GM19397 (cell line): ENCODE data around the gene VPREB3.
"Not testable (repeated sequence)": the region's sequence is repeated elsewhere in the genome, so short reads cannot be mapped to it uniquely, and the experiment has no call there.

Source experiments
- ATAC-seq: cut with Tn5 transposase; IDR thresholded peaks from one replicate; pipeline ENCODE4 v1.9.1; 2021; ENCODE audit warnings: mild to moderate bottlenecking, moderate library complexity; ENCODE audit not compliant: unreplicated experiment

Gene VPREB3

DNA sequence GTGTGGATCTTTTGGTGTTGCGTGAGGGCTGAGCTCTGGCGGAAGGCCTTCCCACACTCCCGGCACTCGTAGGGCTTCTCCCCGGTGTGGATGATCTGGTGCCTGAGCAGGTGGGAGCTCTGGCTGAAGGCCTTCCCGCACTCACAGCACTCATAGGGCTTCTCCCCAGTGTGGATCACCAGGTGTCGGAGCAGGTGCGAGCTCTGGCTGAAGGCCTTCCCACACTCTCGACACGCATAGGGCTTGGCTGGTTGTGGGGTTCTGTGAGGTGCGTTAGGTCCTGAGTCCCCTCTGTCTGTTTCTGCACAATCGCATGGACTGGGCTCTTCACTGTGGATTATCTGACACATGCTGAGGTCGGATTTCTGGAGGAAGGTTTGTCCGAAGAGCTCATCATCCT, 9.7 kb downstream of the VPREB3 start:
- ATAC-seq: no peak

DNA sequence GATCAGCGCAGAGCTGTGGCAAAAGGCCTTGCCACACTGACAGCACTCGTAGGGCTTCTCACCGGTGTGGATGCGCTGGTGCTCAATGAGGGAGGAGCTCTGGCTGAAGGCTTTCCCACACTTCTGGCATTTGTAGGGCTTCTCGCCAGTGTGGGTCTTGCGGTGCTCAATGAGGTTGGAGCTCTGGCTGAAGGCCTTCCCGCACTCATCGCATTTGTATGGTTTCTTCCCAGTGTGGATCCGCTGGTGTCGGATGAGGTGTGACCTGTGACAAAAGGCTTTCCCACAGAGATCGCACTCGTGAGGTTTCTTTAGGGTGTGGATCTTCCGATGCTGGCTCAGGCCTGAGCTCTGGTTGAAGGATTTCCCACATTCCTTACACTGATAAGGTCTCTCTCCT, 10.2 kb downstream of the VPREB3 start:
- ATAC-seq: no peak

DNA sequence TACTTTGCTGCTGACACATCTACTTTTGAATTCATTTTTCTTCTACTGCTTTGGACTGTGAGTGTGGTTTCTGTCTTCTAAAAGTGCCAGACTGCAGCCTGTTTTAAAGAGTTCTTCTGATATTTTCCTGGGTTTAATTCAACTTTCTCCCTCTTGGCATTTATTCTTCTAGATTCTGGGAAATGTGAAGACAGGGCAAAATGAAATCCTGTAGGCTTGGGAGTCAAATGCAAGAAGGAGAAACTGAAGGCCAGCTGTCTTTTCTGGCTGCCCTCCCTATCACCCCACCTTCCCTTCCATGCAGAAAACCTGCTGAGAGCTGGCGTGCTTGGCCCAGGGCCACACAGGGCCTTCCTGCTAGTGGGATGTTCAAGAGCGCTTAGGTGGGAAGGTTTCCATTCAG, 10.9 kb downstream of the VPREB3 start:
- no peak for ATAC-seq

DNA sequence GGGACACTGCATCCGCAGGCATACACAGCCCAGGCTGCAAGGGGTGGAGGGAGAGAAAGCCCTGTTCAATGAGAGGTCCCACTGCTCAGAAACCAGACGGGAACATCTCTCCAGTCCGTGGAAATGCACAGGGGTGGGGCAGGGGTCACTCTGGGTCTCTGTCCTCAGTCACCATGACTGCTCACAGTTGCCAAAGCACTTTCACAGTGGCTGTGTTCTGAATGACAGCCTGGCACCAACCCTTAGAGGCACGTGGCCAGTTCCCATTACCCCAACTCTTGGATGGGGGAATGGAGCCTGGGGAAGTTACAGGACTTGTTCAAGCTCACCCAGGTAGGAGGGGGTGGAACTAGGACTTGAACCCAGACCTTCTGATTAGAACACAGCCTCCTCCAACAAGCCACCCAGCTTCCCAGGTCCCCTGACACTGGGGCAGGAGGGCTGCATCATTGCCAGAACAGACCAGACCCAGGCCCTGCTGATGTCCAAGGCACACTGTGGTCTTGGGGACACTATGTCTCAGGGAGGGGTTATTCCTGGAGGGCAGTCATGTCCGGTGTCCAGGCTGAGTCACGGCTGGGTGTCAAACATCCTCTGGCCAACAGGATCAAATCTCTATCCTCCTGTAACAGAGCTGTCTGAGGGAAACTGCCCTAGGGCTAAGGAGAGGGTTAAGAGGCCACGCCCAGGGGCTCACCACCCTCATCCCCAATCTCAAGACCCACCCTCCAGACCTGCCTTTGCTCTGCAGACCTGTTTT, 11.5 kb downstream of the VPREB3 start:
- no peak for ATAC-seq

DNA sequence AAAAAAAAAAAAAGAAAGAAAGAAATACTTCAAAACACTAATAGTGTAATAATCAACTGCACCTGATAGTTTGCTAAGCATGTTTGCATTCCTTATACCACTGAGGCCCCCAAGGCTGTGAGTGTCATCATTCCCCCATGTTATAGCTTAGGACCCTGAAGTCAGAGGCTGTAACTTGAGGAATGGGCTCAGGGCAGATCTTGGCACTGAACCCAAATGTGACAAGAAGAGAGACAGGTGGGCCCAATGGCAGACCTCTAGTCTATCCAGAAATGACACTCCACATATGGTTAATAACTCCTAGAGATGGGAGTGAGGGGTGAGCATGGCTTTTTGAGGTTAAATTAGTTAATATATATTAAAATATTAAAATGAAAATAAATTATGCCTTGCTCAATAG, 16.5 kb downstream of the VPREB3 start:
- ATAC-seq: no peak

DNA sequence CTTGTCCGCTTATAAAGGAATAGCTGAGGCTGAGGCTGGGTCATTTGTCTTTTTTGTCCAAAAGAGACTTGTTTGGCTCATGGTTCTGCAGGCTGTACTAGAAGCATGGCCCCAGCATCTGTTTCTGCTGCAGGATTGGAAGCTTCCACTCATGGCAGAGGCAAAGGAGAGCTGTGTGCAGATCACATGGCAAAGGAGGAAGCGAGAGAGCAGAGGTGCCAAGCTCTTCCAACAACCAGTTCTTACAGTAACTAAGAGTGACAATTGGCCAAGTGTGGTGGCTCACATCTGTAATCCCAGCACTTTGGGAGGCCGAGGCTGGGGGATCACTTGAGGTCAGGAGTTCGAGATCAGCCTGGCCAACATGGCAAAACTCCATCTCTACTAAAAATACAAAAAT, 26.1 kb downstream of the VPREB3 start:
- not testable (repeated sequence) for ATAC-seq

DNA sequence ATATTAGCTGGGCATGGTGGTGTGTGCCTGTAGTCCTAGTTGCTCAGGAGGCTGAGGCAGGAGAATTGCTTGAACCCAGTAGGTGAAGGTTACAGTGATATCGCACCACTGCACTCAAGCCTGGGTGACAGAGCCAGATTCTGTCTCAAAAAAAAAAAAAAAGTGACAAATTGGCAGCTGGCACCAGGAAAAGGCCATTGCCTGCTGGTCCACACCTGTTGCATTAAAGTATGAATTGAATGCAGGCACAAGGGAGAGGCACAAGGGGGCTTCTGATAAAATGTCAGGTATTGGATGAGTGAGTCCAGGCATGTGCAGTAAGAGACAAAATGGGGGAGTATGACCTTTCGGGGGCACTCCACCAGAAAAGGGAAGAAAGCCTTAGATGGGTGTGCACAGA, 31.5 kb downstream of the VPREB3 start:
- ATAC-seq: no peak

DNA sequence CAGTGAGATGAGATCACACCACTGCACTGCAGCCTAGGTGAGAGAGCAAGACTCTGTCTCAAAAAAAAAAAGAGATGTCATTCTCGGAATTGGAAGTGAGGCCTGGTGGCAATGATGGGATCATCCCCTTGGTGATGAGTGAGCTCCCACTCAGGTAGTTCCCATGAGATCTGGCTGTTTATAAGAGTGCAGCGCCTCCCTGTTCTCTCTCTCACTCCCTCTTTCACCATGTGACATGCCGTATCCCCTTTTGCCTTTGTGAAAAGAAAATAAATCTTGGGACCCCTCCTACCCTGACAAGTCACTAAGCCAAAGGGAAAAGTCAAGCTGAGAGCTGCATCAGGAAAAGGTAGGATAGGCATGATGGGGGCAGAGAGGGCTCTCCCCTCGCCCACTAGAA, 32.1 kb downstream of the VPREB3 start:
- no peak for ATAC-seq

DNA sequence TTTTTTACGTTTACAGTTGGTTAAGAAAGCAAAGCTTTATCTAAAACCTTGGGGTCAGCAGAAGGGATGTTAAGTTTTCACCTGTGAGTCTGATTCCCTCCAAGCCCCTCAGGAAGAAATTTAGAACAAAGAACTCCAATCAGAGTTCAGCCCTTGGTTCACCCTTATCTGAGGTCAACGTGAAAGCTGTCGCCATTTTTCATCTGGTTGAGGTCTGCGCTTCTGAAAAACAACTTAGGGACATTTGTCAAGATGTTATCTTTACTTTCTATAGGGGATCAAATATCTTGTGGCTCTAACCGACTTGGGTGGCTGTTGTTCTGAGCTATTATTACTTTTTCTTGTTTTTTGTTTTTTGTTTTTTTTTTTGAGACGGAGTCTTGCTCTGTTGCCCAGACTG, 33.4 kb downstream of the VPREB3 start:
- no peak for ATAC-seq

DNA sequence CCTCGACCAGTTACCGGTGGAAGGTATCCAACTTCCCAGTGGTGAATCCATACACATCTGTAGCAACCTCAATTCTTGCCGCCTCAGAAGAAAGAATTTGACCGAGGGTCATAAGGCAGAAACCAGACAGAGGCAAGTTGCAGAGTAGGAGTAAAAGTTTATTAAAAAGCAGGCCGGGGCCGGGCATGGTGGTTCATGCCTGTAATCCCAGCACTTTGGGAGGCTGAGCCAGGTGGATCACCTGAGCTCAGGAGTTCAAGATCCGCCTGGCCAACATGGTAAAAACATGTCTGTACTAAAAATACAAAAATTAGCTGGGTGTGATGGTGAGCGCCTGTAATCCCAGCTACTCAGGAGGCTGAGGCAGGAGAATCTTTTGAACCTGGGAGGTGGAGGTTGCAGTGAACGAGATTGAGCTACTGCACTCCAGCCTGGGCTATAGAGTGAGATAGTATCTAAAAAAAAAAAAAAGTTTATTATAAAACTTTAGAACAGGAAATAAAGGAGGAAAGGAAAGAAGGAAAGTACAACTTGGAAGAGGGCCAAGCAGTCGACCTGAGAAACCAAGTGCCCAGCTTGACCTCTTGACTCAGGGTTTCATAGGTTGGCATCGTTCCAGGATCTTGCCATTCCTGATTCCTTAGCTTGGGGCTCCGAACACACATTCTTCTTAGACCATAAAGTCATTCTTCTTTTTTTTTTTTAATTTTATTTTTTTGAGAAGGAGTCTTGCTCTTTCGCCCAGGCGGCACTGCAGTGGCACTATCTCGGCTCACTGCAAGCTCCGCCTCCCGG, 35.7 kb downstream of the VPREB3 start:
- no peak for ATAC-seq

DNA sequence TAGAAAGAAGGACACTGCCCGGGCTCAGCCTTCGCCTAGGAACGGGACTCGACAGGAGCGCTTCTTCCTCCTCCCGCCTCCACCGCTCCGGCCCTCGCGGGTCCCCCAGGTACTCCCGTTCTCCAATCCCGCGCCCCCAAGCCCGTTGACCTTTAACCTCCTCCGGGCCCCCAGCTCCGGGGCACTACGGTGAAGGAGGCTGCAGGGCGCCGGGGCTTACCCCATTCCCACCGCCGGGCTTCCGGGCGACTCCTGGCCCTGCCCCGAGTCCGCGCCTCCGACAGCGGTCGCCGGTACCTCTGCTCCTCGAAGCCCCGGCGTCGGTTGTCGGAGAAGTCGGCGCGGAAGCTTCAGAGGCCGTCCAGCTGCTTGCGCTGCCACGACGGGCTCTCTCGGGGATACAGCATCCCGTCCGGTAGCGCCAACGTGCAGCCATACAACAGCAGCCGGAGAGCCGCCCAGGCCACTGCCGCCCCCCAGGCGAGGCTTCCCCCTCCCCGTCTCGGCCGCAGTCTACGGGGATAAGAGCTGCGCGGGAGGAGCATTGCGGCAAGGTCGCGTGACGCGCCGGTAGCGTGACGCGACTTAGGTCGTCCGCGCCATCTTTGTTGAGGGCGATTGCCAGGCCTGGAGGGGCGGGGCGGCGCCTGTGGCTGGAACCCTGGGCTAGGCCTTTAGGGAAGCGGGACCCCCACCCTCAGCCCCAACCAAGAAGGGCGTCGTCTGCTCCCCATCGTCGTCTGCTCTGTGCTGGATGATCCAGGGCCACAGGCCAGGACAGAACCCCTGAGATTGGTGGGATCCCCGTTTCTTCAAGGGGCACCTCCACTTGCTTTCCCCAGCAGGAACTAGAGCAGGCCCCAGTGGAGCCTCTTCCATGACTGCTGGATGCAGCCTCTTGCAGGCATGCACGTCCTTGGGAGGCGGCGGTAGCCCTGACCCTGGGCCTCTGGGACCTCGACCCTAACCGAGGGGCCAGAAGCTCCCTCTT, 37.1 kb downstream of the VPREB3 start:
- peak; percentile 90 for ATAC-seq

DNA sequence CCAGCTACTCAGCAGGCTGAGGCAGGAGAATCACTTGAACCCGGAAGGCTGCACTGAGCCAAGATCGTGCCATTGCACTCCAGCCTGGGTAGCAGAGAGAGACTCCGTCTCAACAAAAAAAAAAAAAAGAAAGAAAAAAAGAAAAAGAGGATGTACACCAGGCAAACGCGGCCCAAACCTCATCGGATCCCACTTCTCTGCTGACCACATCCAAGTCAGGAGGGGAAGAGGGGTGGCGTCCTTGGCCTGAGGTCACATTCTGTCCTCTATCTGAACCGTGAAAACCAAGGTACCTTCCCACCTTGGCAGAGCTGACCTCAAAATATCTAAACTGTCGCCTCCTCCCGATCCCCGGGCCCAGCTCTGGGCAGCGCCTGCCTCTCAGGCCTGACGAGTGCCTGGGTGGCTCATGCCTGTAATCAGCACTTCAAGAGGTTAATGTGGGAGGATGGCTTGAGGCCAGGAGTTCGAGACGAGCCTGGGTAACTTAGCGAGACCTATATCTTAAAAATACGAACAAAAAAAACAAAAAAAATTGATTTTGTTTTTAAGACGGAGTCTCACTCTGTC, 38.3 kb downstream of the VPREB3 start:
- no peak for ATAC-seq

DNA sequence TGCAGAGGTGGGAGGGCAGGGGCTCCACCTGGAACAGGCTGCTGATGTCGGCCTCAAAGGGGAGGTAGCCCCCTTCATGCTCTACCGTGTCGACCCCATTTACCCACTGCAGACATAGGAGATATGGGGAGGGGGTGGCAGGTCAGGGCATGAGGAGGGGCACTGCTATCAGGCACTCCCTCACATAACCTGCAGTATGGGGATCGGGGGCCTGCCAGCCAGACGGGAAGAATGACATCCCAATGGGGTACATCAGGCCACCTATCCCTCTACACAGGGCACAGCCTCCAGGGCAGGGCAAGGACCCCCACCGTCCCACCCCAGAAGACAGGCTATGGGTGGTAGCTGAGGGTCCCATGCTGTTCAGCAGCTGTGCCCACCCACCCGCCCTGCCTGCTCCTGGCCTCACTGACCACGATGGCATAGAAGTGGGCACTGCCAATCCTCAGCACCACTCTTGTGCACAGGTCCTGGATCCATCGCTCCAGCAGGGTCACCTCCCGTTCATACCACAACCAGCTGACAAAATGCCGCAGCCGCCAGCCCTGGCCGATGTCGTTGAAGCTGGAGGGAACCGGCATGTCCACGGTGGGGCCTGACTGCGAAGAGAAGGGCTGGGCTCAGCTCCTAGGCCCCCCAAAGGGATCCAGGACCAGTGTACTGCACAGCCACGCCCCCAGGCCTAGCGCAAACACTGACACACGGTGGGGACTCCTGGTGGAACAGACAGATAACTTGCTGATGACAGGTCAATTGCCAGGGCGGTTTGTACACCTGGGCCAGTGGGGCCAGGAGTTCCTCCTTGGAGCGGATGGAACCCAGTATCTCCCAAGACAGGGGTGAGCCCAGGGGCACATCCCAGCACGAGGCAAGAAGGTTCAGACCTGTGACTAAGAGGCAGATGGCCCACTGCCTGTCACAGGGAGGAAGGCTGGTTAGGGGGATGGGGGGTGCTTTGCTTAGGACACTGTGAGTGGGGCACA, 39.3 kb downstream of the VPREB3 start:
- no peak for ATAC-seq

DNA sequence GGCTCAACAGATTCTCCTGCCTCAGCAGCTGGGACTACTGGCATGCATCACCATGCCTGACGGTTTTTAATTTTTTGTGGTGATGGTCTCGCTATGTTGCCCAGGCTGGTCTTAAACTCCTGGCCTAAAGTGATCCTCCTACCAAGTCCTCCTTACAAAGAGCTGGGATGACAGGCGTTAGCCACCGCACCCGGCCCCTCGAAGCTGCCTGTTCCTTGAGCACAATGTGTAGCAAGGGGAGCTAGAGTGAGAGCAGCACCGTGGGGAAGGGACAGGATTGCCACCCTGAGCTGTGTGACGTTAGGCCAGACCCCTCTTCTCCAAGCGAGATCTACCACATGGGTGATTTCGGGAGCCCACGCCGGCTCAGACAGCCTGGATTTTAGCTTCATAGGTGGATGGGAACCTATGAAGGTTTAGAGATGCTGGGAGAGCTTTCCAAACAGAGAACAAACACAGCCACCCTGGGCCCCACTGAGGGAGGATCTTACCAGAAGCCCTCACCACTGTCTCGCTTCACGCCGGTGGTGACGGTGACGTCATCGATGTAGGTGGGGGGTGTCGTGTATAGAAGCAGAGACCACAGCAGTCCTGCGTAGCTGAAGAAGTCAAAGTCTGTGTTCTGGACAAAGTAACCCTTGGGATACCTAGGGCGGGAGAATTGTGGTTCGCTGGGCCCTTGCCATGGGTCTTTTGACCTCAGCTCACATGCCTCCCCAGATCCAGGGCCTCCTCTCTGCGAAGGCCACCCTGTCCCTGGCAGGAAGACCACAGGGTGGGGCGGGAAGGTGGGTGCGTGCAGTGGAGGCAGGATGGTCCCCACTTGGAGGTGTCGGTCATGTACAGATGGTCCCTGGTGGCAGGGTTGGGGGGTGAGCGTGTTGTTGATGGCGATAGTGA, 40.3 kb downstream of the VPREB3 start:
- ATAC-seq: no peak

DNA sequence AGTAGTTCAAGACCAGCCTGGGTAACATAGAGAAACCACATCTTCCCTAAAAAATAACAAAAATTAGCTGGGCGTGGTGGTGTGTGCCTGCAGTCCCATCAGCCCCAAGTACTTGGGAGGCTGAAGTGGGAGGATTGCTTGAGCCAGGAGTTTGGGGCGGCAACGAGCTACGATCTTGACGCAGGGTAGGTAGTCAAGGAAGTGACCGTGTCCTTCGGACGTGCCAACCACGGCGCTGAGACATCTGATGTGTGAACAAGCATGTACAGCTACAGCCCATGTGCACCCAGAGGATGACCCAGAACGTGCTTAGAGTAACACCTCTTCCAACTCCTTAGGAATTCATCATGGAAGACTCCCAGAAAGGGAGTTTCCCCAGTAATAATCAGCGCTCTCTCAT, 42.0 kb downstream of the VPREB3 start:
- no peak for ATAC-seq

DNA sequence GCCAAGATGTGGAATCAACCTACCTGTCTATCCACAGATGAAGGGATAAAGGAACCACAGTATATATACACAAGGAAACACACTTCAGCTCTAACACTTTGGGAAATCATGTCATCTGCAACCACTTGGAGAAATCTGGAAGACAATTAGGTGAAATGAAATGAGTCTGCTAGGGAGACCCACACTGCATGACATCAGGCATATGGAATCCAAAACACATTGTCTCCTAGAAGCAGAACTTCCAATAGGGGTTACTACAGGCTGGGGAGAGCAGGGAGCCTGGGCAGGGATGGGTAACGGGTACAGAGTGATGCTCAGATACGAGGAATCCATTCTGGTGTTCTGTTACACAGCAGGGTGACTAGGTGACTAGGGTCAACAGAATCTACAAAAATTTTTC, 45.1 kb downstream of the VPREB3 start:
- ATAC-seq: no peak

DNA sequence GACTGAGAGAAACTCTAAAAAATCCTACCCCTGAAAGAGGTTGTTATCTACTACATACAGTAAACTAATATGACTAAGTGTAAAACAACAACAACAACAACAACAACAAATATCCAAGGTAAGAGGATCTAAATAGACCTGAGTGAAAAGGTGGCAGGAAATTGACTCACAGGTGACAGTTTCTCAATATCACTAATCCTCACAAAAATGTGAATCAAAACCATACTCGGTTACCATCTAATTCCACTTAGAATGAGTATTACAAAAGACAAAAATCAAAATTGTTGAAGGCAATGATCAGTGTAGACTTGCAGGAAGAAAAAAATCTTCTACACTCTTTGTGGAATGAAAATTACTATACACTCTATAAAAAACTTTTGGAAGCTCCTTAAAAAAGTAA, 46.0 kb downstream of the VPREB3 start:
- no peak for ATAC-seq

DNA sequence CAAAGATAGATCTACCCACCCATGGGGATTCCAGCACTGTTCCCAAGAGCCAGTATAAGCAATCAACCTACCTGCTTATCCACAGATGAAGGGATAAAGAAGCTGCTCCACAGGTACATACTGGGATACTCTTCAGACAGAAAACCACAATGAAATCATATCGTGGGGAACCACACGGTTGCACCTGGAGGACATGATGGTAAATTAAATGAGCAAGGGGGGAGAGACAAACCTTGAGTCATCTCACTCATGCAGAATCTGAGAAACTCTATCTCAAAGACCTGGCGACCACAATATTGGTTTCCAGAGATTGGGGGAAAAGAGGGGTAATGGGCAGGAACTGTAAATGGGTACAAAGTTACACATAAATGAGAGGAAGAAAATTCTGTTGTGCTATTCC, 48.9 kb downstream of the VPREB3 start:
- no peak for ATAC-seq

DNA sequence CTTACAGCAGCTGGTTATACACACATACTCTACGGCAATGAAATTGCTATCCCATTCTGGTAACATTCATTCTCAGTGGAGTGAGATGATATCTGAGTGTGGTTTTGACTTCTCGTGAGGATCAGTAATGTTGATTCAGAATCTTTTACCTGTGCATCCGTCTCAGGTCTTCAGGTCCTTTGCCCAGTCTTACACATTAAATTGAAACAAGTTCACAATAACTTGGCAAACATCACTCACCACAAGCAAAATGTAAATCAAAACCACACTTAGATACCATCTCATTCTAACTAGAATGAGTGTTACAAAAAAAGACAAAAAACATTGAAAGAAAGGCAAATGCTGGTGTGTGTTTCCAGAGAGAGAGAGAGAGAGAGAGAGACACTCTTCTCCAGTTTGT, 49.4 kb downstream of the VPREB3 start:
- no peak for ATAC-seq
